ENCODE measurements around the gene GPLD1.

GPLD1 gene

DNA sequence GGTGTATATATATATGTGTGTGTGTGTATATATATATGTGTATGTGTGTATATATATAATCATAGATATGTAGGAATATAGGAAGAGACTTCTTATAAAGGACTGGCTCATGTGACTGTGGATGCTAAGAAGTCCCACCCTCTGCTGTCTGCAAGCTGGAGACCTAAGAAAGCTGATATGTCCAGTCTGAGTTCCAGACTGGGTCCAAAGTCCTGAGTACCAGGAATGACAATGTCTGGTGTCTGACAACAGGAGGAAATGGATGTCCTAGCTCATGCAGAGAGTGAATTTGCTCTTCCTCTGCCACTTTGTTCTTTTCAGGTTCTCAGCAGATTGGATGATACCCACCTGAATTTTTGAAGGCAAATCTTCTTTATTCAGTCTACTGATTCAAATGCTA, 12.5 kb upstream of the GPLD1 start:
- no peak for DNase-seq (ENCODE audit: low read depth in 1 of 2, low spot score in 1 of 2)

DNA sequence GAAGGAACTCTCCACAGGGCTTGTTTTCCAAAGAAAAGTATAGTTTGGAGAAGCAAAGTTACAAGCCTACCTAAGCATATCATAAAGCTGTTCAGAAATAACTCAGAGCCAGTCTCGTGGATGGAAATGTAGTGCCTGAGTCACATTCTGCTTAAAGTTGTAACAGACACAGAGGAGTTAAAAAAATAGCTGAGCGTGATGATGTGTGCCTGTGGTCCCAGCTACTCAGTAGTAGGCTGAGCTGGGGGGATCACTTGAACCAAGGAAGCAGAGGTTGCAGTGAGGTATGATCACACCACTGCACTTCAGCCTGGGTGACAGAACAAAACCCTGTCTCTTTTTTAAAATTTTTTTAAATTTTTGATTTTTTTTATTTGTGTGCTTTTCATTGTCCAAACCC, 12.0 kb upstream of the GPLD1 start:
- no peak for DNase-seq (ENCODE audit: low read depth in 1 of 2, low spot score in 1 of 2)

DNA sequence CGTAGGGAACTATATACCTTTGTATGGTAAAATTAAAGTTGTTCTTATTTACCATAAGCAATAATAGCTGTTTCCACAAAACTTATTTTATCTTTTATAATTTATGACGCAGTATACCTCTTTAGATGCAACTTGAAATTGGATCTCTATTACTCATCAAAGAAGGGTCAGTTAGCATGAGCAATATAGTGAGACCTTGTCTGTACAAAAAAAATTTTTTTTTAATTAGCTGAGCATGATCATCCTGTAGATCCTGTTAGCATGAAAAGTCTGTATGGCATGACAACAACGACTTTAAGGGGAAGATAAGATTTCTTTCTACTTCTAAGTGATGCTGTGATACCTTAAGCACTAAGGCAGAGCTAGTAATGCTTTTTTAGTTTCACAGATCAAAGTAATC, 11.3 kb upstream of the GPLD1 start:
- DNase-seq (ENCODE audit: low read depth in 1 of 2, low spot score in 1 of 2) = no peak

DNA sequence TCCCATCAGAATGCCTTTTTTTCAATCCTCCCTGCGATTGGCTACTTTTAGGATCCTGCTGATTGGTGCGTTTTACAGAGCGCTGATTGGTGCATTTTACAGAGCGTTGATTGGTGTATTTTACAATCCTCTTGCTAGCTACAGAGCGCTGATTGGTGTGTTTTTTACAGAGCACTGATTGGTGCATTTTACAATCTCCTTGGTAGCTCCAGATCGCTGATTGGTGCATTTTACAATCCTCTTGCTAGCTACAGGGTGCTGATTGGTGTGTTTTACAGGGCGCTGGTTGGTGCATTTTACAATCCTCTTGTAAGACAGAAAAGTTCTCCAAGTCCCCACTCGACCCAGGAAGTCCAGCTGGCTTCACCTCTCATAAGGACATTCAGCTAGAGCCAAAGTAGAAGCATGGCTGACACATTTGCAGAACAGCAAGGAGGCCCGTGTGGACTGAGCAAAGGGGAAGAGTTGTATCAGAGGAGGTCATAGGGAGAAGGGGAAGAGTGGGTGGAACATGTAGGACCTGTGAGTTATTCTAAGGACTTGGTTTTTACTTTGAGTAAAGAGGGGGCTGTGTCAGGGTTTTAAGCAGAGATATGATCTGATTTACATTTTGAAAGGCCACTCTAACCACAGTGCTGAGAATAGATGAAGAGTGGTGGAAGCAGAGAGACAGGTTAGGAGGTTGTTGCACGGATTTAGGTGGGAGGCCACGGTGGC, 8.0 kb upstream of the GPLD1 start:
- DNase-seq (ENCODE audit: low read depth in 1 of 2, low spot score in 1 of 2) = no peak

DNA sequence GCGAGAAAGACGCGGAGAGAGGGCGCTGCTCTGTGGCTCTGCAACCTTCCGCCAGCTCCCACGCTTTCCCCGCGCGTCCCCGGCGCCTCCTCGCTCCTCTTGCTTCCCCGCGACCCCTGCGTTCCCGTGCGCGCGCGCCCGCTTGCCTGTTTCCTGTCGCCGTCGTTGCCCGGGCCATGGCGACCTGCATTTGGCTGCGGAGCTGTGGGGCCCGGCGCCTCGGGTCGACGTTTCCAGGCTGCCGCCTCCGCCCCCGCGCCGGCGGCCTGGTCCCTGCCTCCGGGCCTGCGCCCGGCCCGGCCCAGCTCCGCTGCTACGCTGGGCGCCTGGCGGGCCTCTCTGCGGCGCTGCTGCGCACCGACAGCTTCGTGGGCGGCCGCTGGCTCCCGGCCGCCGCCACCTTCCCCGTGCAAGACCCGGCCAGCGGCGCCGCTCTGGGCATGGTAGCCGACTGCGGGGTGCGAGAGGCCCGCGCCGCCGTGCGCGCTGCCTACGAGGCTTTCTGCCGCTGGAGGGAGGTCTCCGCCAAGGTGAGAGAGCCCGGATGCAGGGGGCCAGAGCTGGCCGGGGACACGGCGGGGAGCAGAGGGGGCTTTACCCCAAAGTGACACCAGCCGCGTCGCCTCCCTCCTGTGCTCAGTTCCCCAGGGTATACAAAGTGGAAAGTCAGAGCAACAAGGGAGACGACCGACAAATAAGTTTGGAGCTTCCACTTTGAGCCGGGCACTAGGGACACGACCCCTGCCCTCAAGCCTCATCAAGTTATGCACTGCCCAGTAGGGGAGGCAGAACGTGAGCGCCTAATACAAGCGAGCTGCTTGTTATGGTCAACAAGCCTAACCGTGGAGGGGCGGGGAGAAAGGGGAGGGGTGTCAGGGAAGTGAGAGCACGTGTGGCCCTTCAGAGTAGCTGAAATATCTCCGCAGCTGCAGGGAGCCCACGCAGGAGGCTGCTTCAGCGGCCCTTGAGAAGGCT, 5.7 kb upstream of the GPLD1 start, which contains the start of gene ALDH5A1:
Gene ALDH5A1 (plus strand): TSS at position 149 of the 975 bp plus-strand sequence. CDS start 28 bp downstream, at position 177.
- peak; percentile 65 to 72 for DNase-seq (ENCODE audit: low read depth in 1 of 2, low spot score in 1 of 2)

DNA sequence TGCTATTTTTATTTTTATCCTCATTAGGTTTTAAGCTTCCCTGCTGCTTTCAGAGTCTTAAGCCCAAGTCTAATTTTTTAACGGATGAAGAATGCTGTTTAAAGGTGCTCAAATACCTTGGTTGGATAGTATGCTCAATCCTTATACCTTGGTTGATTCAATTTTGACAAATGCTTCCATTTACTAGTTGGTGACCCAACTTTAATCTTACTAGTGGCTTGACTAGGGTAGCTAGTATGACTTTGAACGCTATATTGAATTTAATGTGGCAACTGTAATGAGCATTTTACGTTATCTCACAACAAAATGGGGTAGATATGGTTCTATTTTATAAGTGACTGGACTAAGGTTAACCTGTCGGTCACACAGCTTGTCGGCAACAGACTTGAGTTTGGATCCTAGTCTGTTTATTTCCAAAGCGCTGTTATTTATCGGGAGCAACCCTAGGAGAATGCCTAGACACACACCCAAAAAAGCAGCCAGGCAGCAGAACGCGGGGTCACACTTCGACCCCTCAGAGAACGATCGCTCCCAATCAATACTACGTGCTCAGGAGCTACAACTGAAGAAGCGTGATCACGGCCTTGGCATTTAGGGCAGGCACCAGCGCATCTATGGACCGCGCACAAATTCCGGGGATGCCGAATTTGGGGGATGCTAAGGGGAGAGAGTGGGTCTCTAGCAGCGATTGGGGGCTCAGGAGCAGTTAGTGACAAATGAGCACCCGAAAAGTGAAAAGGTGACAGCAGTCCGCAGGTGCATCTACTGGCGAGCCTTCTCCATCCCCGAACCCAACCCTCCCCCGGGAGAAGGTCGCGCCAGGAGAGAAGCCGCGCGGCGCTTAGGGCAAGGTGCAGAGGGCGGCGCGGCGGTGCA, 4.8 kb upstream of the GPLD1 start:
- no peak for DNase-seq (ENCODE audit: low read depth in 1 of 2, low spot score in 1 of 2)

DNA sequence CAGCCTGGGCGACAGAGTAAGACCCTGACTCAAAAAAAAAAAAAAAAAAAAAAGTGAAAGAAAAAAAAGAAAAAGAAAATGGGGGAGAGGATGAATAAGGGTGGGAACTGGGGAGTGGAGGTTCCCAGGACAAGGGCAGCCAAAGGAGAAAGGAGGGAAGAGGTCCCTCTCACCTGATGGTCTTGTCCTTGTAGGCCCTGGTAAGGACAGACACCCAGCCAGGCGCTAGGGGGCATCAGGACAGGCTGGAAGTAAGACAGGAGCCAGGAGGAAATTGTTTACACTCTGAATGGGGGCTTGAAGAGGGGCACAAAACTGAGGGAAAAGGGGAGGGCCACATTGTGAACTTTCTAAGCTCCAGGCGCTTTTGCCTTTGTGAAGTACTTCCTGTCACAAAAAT, 3.1 kb upstream of the GPLD1 start:
- DNase-seq (ENCODE audit: low read depth in 1 of 2, low spot score in 1 of 2) = no peak

DNA sequence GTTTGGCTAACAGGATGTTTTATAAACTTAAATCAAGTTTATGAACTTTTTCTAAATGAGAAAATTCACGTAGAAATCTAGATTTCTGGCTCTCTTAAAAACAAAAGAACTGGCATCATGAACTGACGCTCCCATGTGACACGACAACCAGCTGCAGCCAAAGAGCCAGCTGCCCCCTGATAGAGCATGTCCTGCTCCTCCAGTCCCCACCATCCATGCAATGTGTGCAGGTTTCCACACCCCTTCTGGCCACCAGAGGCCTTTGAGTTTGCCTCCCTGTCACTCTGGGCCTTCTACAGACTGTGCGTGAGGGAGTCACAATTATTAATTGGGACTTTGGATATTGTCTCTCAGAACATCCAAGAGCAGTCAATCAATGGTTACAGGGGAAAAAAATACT, 1.6 kb upstream of the GPLD1 start:
- DNase-seq (ENCODE audit: low read depth in 1 of 2, low spot score in 1 of 2) = no peak

DNA sequence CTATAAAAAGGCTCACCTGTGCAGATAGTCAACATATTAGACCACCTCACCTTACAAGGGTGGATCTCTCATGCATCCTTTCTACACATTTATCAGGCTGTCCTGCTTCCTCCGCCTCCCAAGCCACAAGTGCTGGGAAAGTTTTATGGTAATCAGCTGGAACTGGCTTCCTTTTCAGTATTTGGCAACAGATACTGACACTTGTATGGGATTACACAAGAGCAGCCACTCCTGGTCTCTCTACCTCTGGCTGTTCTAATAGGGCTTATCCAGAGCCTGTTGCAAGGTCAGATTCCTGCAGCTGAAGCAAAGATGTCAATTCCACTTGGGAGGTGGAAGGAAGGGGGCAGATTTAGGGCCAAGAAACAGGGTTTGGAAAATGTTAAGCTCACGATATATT, 503 bp upstream of the GPLD1 start:
- no peak for DNase-seq (ENCODE audit: low read depth in 1 of 2, low spot score in 1 of 2)

DNA sequence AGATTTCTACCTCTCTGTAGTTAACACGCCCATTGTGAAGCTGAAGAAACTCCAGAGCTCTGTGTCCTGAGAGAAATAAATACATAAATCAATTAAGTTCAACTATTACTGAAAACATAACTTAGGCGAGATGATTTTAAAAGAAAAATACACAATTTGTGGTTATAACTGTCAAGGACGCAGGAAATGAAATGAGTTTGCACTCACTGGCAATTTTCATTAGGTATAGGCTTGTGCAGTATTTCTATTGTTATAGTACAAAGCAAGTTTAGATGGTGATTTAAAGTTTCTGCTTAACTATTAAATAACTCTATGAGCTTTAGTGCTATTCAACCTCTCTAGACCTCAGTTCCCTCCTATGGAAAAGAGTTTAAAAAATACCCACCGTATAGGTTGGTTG, 3.3 kb downstream of the GPLD1 start:
- DNase-seq (ENCODE audit: low read depth in 1 of 2, low spot score in 1 of 2) = no peak

DNA sequence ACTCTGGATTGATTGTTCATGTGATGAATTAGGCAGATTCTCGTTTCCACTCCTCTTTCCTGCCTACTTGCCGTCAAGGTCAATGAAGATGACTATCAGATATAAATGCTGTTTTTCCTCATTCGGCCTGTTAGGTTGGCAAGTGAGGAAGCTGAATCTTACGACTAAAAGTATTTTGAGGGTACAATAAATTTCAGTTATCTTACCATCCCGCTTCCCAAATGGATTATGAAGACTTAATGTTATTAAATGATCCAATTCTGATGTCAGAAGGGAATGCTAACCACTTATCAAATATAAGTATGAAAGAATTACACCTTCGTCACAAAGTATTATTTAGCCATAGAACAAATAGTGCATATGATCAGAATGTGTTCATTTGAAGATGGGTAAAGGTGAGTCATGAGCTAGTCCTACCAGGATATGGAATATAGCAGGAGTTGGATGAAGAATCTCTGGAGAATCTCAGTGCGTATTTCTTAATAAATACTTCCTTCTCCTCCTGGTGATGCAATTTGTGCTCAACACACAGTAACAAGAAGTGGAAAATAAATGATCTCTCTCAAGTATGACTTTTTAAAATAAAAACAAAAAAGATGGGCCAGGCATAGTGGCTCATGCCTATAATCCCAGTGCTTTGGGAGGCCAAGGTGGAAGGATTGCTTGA, 4.6 kb downstream of the GPLD1 start:
- no peak for DNase-seq (ENCODE audit: low read depth in 1 of 2, low spot score in 1 of 2)

DNA sequence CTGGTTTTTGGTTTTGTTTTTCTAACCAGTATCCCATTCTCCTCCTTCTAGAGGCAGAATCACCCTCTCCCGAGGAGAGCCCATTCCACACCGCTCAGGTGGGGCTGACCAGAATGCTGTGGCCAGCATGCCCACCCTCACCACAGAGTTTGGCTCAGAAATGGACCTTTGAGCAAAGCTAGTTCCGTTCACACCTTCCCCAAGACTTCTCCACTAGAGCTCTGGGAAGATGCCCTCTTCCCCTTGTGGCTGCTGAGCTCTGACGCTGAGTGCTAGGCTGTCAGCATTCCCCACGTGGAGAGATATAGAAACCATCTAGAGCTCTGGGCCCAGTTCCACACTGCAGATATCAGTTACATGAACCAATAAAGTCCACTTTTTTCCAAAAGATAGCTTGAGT, 7.9 kb downstream of the GPLD1 start:
- no peak for DNase-seq (ENCODE audit: low read depth in 1 of 2, low spot score in 1 of 2)

DNA sequence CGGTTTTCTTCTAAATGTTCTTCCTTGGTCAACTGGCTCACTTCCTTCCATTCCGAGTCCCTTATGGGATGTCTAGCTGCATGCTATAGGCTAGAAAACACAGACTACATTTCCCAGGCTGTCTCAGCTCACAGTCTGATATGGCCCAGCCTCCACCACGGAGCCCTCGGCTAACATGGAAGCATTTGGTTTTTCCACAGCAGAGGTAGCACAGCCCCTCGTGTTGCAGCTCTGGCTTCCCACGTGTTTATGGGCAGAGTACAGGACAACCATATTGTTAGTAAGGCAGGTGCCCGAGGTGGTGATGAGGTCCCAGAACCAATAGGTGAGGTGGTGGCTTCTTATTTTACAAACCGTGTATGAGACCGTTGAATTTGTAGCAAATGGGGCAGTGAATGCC, 8.7 kb downstream of the GPLD1 start:
- DNase-seq (ENCODE audit: low read depth in 1 of 2, low spot score in 1 of 2) = no peak

DNA sequence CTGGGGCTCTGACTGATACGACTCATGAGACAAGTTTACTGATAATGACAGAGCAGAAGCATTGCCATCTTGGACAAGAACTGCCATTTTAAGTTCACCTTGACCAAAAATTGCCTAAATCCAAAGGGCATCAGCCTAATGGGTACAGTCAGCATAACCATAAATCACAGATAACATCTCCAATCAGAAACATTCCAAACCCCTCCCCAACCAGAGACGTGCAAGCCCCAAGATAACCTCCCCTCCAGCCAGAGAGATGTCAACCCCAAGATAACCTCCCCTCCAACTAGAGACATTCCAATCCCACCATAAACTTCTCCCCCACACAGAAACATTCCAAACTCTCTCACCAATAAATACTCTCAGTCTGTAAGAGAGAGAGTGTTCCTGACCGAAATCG, 10.5 kb downstream of the GPLD1 start:
- no peak for DNase-seq (ENCODE audit: low read depth in 1 of 2, low spot score in 1 of 2)

DNA sequence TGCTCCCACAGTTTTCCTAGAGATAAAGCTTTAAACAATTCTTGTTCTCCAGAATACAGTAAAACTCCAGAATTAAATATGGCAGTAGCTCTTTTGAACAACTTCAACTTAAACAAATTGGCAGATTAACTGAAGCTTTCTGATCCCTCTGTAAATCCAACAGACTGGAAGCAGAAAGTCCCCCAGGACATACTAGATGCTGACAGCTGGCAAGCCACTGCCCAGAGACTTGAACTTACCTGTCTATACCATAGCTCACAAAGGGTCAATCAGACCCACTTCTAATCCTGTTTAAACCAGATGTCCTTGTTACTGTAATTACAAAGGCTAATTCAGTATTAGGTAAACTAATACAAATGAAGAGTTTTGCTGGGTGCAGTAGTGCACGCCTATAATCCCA, 12.3 kb downstream of the GPLD1 start:
- no peak for DNase-seq (ENCODE audit: low read depth in 1 of 2, low spot score in 1 of 2)

DNA sequence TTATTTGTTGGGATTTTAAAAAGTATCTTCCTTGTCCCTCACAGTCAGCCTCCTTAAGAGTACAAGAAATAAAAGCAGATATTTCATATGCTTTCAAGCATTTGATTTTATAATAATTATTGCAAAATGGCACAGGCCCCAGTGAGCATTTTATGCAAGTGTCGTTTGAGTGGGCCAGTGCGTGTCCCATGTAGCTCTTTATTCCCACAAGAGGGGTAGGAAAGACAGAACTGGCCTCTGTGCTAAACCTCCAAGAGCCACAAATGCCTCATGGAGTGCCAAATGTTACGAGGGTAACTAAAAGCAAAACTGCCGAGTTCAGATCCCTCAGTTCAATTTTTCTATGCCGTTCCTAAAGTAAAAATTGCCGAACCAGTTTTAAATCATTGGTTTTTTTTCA, 12.7 kb downstream of the GPLD1 start:
- DNase-seq (ENCODE audit: low read depth in 1 of 2, low spot score in 1 of 2) = no peak

DNA sequence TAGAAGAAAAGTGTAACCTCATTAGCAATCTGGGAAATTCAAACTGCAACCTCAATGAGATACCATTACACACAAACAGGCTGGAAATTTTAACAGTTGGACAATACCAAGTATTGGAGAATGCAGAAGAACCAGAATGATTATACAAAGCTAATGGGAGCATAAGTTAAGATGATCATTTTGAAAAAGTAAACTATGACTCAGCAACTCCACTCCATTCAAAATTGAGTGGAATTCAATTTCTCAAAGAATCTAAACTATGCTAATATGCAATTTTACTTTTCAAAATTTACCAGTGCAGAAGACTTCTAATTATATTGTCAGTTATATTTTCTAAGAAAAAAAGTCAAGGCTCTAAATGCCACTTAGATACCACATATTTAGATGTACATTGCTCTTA, 17.2 kb downstream of the GPLD1 start:
- no peak for DNase-seq (ENCODE audit: low read depth in 1 of 2, low spot score in 1 of 2)

DNA sequence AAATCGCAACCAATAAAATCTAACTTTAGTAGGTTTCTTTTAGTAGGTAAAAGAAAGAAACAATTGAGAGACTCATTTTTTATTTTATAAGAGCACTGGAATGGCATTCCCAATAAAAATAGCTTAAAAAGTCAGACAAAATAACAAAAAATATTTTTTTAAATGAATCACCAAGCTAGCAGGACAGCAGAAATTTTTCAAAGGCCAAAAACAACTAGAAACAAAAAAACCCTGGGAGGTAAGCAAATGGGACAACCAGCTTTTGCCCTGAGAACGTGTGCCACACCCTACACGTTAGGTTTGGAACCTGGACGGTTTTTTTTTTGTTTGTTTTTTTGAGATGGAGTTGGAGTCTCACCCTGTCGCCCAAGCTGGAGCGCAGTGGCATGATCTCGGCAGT, 19.6 kb downstream of the GPLD1 start:
- DNase-seq (ENCODE audit: low read depth in 1 of 2, low spot score in 1 of 2) = no peak

DNA sequence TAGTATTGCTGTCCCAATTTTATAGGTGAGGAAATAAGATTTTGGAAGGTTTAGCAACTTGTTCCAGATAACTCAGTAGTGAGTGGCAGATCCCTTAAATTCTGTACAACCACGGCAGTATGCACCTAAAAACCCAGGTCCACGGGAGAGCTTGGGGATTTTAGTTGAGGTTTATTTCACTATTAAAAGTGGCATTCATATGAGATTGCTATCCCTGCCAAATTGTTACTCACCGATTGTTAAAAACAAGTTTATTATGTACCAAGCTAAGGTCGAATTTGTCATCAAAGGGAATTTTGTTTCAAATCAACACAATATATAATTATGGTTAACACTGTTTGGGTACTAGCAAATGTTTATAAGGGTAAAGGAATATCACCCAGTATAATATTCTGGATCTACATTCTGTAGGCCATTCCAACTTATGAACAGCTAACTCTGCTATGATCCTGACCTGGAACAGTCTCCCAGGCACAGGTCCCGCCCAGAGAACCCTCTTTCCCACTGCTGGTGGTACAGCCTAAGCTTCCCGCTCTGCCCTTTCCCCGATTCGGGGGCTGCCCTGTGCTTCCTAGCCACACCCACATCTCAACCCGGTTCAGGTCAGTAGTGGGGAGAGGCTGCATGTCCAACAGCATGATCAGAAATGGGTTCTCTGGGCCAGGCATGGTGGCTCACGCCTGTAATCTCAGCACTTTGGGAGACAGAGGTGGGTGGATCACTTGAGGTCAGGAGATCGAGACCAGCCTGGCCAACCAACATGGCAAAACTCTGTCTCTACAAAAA, 24.9 kb downstream of the GPLD1 start:
- DNase-seq (ENCODE audit: low read depth in 1 of 2, low spot score in 1 of 2) = no peak

DNA sequence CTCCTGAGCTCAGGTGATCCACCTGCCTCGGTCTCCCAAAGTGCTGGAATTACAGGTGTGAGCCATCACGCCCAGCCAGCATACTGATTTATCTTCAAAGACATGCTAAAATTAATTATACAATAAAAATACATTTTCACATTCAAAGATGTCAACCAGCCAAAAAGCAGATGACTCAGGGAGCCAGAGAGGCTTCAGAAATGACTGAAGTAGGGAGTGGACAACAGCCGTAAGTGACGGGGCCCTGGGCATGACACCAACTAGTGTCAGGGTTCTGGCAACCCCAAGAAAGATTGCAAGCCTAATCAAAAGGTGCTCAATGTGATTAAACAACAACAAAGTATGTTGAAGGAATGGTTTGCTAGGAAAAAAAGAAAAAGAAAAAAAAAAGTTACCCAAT, 28.4 kb downstream of the GPLD1 start:
- DNase-seq (ENCODE audit: low read depth in 1 of 2, low spot score in 1 of 2) = no peak
